ENCODE measurements around the gene SPATS2L. TPM values are rescaled to one million over a fixed set of nuclear protein-coding genes. Genes with fewer than 3 reads are reported as not detected.

SPATS2L gene
- total RNA-seq, 1 experiment from 2014 or later, result not detected

DNA sequence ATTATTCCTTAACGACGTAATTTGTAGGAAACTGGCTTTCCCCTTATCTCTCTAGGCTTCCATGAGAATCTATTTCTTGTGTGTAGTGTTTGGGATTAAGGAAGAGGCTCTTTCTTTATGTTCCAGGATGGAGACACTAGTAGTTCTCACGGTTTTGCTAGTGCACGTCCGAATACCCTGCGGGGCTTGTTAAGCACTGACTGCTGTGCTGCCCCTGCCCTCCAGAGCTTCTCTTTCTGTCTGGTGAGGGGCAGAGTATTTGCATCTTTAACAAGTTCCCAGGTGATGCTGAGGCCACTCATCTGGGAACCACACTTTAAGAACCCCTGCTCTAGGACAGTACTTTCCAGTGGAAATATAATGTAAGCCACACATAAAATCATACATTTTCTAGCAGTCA is 76.4 kb downstream of the SPATS2L start:
- Histone ChIP-seq H3K9ac (ENCODE audit: low read length) (no peak overlapping the region), H2AFZ (ENCODE audit: low read length) (no peak overlapping the region), H3K4me2 (ENCODE audit: low read depth, low read length, poor library complexity, severe bottlenecking) (no peak overlapping the region), H3K4me1 (ENCODE audit: low read length) (peaks cover 33% of the 10 kb centered on the region), H3K4me3 (ENCODE audit: low read length) (no peak overlapping the region), H4K20me1 (ENCODE audit: insufficient read depth, low read depth, low read length) (no peaks in the 10 kb centered on the region), H3K36me3 (ENCODE audit: insufficient read depth, low read length) (no peaks in the 10 kb centered on the region), H3K79me2 (ENCODE audit: low read length) (no peaks in the 10 kb centered on the region), H3K27me3 (ENCODE audit: low read length) (0 out of 2 replicates have a peak, but pooled peaks cover 3% of the 10 kb centered on the region), H3K27ac (ENCODE audit: low read length) (no peak overlapping the region), H3K9me3 (ENCODE audit: low read length) (no peaks in the 10 kb centered on the region), H3K9me2 (replicated peaks; ENCODE audit: insufficient read depth, low read length) (no peaks in the 10 kb centered on the region)
- DNase-seq, result no peak

DNA sequence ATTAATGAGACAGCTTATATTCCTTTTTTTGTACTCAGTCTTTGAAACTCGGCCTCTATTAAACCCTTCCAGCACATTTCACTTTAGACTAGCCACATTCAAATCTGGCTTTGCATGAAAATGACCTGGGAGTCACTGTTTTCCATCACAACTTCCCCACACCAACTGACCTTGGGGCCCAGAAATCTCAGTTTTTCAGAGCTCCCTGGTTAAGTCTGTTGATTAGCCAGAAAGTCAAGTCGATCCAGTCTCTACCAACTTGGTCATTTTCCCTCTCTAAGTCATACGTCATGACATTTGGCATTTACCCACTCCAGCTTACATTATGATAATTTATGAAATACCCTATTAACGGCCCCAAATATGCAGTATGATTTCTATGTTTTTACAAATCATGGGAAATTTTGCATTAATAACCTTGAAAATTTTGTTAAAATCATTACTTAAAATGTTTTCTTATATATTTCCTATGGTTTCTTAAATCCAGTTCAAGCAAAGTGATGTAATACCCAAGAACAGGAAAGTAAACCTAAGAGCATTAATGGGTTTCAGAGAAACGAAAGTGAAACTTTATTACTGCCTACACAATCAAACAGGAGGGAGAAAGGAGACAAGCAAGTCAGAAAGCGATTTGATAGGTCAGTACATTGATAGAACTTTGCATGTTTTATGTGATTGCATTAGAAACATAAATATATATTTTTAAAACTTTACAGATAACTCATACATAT is 77.1 kb downstream of the SPATS2L start:
- Histone ChIP-seq H3K36me3 (ENCODE audit: insufficient read depth, low read length) (no peaks in the 10 kb centered on the region), H3K27ac (ENCODE audit: low read length) (no peak overlapping the region), H4K20me1 (ENCODE audit: insufficient read depth, low read depth, low read length) (no peaks in the 10 kb centered on the region), H3K27me3 (ENCODE audit: low read length) (0 out of 2 replicates have a peak, but pooled peaks cover 3% of the 10 kb centered on the region), H2AFZ (ENCODE audit: low read length) (peak overlapping the region; percentile 78; the same call in 1 of the 2 replicates), H3K79me2 (ENCODE audit: low read length) (no peaks in the 10 kb centered on the region), H3K9me3 (ENCODE audit: low read length) (no peaks in the 10 kb centered on the region), H3K9me2 (replicated peaks; ENCODE audit: insufficient read depth, low read length) (no peaks in the 10 kb centered on the region), H3K4me2 (ENCODE audit: low read depth, low read length, poor library complexity, severe bottlenecking) (peak overlapping the region; percentile 49), H3K9ac (ENCODE audit: low read length) (no peak overlapping the region), H3K4me3 (ENCODE audit: low read length) (peak overlapping the region; percentile 4; the same call in 1 of the 2 replicates), H3K4me1 (ENCODE audit: low read length) (peaks cover 33% of the 10 kb centered on the region)
- DNase-seq, result no peak

DNA sequence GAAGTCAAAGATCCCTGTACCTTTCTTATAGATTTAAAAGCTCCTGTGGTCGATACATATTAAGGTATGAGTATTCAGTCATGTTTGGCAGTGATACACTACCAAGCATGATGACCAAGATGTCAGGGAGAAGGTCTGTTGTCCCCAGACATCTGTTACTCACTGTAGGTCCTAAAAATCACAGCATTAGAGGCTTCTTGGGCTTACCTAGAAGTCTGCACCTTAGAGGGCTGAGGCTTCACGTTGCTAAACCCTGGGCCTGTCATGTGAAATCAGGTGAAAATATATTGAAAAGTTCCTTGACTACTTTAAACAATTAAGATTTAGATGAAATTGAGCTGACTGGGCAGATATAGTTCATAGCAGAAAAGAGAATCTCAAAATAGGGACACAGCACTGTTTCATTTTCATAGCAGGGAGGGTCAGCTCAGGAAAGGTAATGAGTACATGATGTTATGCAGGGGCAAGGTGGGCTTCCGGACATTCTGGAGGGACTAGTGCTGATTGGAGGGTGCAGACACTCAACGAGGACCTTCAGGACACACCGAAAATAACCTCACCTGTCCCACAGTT is 78.7 kb downstream of the SPATS2L start:
- H3K27ac ChIP-seq (ENCODE audit: low read length), result no peak overlapping the region
- no peaks in the 10 kb centered on the region for H3K79me2 ChIP-seq (ENCODE audit: low read length)
- no peaks in the 10 kb centered on the region for H3K9me2 ChIP-seq (replicated peaks; ENCODE audit: insufficient read depth, low read length)
- no peak overlapping the region for H3K4me2 ChIP-seq (ENCODE audit: low read depth, low read length, poor library complexity, severe bottlenecking)
- no peak overlapping the region for H2AFZ ChIP-seq (ENCODE audit: low read length)
- DNase-seq, result no peak
- no peaks in the 10 kb centered on the region for H4K20me1 ChIP-seq (ENCODE audit: insufficient read depth, low read depth, low read length)
- H3K4me3 ChIP-seq (ENCODE audit: low read length), result no peak overlapping the region
- H3K27me3 ChIP-seq (ENCODE audit: low read length), result 0 out of 2 replicates have a peak, but pooled peaks cover 3% of the 10 kb centered on the region
- H3K9me3 ChIP-seq (ENCODE audit: low read length), result no peaks in the 10 kb centered on the region
- no peak overlapping the region for H3K9ac ChIP-seq (ENCODE audit: low read length)
- H3K4me1 ChIP-seq (ENCODE audit: low read length), result peaks cover 23% of the 10 kb centered on the region
- no peaks in the 10 kb centered on the region for H3K36me3 ChIP-seq (ENCODE audit: insufficient read depth, low read length)

DNA sequence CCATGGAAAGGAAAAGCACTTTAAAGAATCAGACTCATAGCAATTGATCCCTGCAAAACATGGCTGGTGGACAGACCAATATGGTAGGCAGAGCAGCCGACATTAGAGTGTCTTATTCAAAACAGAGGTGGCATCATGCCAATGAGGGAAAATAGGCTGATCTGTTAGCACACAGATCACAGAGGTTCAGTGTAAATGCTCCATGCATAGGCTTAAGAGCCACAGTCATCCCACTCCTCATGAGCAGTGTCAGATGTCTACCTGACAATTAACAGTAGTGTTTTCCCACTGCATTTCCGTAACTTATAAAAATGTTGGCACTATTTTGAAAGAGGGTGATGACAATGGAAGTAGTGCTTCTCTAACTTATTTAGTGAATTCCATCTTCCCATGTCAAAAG is 86.7 kb downstream of the SPATS2L start:
- Histone ChIP-seq H3K79me2 (ENCODE audit: low read length) (no peaks in the 10 kb centered on the region), H3K9me2 (replicated peaks; ENCODE audit: insufficient read depth, low read length) (no peaks in the 10 kb centered on the region), H3K4me2 (ENCODE audit: low read depth, low read length, poor library complexity, severe bottlenecking) (no peak overlapping the region), H3K27me3 (ENCODE audit: low read length) (no peaks in the 10 kb centered on the region), H3K9ac (ENCODE audit: low read length) (no peak overlapping the region), H3K27ac (ENCODE audit: low read length) (no peak overlapping the region), H2AFZ (ENCODE audit: low read length) (no peak overlapping the region), H3K4me1 (ENCODE audit: low read length) (no peaks in the 10 kb centered on the region), H3K9me3 (ENCODE audit: low read length) (no peaks in the 10 kb centered on the region), H3K4me3 (ENCODE audit: low read length) (no peak overlapping the region), H4K20me1 (ENCODE audit: insufficient read depth, low read depth, low read length) (no peaks in the 10 kb centered on the region), H3K36me3 (ENCODE audit: insufficient read depth, low read length) (no peaks in the 10 kb centered on the region)
- DNase-seq, result peak; percentile 15

DNA sequence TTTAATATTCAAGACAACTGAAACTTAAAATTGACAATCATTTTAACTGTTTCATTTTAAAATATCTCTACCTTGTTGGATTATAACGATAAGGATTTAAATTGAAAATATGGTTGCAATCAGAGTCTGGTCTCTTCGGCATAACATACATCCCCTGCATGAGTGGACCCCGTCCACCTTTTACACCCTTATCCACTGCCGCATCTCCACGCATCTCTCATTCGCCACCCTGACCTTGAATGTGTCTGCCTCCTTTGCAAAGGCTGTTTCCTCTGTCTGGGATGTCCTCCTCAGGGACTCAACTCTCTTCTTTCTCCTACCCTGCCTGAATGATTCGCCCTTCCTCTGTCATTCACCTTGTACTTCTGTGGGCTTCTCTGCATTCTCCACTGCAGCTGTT is 87.6 kb downstream of the SPATS2L start:
- H3K9ac ChIP-seq (ENCODE audit: low read length), result no peak overlapping the region
- H3K27me3 ChIP-seq (ENCODE audit: low read length), result no peaks in the 10 kb centered on the region
- no peak overlapping the region for H2AFZ ChIP-seq (ENCODE audit: low read length)
- no peaks in the 10 kb centered on the region for H4K20me1 ChIP-seq (ENCODE audit: insufficient read depth, low read depth, low read length)
- DNase-seq, result peak; percentile 7
- H3K9me3 ChIP-seq (ENCODE audit: low read length), result no peaks in the 10 kb centered on the region
- H3K9me2 ChIP-seq (replicated peaks; ENCODE audit: insufficient read depth, low read length), result no peaks in the 10 kb centered on the region
- no peaks in the 10 kb centered on the region for H3K79me2 ChIP-seq (ENCODE audit: low read length)
- no peak overlapping the region for H3K4me3 ChIP-seq (ENCODE audit: low read length)
- no peaks in the 10 kb centered on the region for H3K4me1 ChIP-seq (ENCODE audit: low read length)
- H3K36me3 ChIP-seq (ENCODE audit: insufficient read depth, low read length), result no peaks in the 10 kb centered on the region
- H3K4me2 ChIP-seq (ENCODE audit: low read depth, low read length, poor library complexity, severe bottlenecking), result no peak overlapping the region
- no peak overlapping the region for H3K27ac ChIP-seq (ENCODE audit: low read length)

DNA sequence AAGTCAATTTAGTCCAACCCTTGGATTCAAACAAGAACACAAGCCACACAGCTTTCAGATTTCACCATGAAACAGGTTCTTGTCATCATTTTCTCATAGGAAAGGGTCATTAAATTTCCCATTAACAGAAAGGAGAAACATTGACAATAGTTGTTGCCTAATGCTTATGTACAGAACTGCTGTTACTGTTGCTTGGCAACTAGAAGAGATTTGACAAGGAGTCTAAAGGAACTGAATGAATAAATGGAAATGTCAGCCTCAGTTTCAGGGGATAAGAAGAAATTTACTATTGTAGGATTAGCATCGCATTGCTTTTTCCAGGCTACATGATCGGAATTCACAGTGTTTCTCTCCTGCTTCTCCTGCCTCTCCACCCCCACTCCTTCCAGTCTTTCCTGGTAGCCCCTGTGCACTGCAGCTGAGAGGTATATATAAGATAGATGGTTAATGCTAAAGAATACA is 90.3 kb downstream of the SPATS2L start:
- H3K79me2 ChIP-seq (ENCODE audit: low read length), result no peaks in the 10 kb centered on the region
- no peaks in the 10 kb centered on the region for H3K4me1 ChIP-seq (ENCODE audit: low read length)
- DNase-seq, result no peak
- no peak overlapping the region for H3K4me3 ChIP-seq (ENCODE audit: low read length)
- H3K9me2 ChIP-seq (replicated peaks; ENCODE audit: insufficient read depth, low read length), result no peaks in the 10 kb centered on the region
- no peaks in the 10 kb centered on the region for H3K27me3 ChIP-seq (ENCODE audit: low read length)
- H3K36me3 ChIP-seq (ENCODE audit: insufficient read depth, low read length), result no peaks in the 10 kb centered on the region
- H4K20me1 ChIP-seq (ENCODE audit: insufficient read depth, low read depth, low read length), result no peaks in the 10 kb centered on the region
- H3K9me3 ChIP-seq (ENCODE audit: low read length), result no peaks in the 10 kb centered on the region
- H2AFZ ChIP-seq (ENCODE audit: low read length), result no peak overlapping the region
- H3K9ac ChIP-seq (ENCODE audit: low read length), result no peak overlapping the region
- no peak overlapping the region for H3K27ac ChIP-seq (ENCODE audit: low read length)
- H3K4me2 ChIP-seq (ENCODE audit: low read depth, low read length, poor library complexity, severe bottlenecking), result no peak overlapping the region

DNA sequence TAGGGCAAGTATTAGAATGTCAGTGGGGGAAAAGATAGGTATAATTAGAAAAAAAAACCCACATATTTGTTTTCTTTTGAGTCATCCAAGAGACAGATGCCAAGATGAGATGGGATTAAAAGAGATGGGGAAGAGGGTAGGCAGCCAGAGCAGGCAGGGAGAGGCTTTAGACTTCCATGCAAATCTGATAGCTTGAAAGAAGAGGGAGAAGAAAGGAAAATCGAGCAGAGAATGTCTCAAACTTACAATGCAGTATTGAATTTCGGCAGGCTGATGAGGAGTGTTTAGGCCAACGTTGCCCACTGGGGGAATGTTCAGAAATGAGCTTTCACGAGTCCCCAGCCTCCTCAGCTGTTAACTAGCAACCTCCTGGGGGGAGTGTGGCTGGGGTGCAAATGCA is 91.3 kb downstream of the SPATS2L start:
- no peak overlapping the region for H3K4me2 ChIP-seq (ENCODE audit: low read depth, low read length, poor library complexity, severe bottlenecking)
- no peaks in the 10 kb centered on the region for H3K36me3 ChIP-seq (ENCODE audit: insufficient read depth, low read length)
- H3K9me2 ChIP-seq (replicated peaks; ENCODE audit: insufficient read depth, low read length), result no peaks in the 10 kb centered on the region
- no peaks in the 10 kb centered on the region for H4K20me1 ChIP-seq (ENCODE audit: insufficient read depth, low read depth, low read length)
- H3K79me2 ChIP-seq (ENCODE audit: low read length), result no peaks in the 10 kb centered on the region
- DNase-seq, result peak; percentile 27
- no peaks in the 10 kb centered on the region for H3K9me3 ChIP-seq (ENCODE audit: low read length)
- no peak overlapping the region for H2AFZ ChIP-seq (ENCODE audit: low read length)
- no peaks in the 10 kb centered on the region for H3K27me3 ChIP-seq (ENCODE audit: low read length)
- no peak overlapping the region for H3K27ac ChIP-seq (ENCODE audit: low read length)
- no peak overlapping the region for H3K9ac ChIP-seq (ENCODE audit: low read length)
- H3K4me3 ChIP-seq (ENCODE audit: low read length), result no peak overlapping the region
- H3K4me1 ChIP-seq (ENCODE audit: low read length), result no peaks in the 10 kb centered on the region

DNA sequence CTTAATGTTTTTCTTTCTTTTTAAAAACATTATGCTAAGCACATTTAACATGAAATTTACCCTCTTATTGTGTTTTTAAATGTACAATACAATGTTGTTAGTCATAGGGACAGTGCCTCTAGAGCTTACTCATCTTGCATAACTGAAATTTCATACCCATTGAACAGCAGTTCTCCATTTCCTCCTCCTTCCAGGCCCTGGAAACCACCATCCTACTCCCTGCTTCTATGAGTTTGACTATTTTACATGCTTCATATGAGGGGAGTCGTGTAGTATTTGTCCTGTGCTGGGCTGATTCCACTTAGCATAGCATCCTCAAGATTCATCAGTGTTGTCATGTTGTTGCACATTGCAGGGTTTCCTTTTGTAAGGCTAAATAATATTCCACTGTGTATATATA is 92.6 kb downstream of the SPATS2L start:
- Histone ChIP-seq H3K4me3 (ENCODE audit: low read length) (no peak overlapping the region), H2AFZ (ENCODE audit: low read length) (no peak overlapping the region), H3K9ac (ENCODE audit: low read length) (no peak overlapping the region), H3K9me3 (ENCODE audit: low read length) (no peaks in the 10 kb centered on the region), H3K9me2 (replicated peaks; ENCODE audit: insufficient read depth, low read length) (no peaks in the 10 kb centered on the region), H4K20me1 (ENCODE audit: insufficient read depth, low read depth, low read length) (no peaks in the 10 kb centered on the region), H3K27me3 (ENCODE audit: low read length) (no peaks in the 10 kb centered on the region), H3K36me3 (ENCODE audit: insufficient read depth, low read length) (no peaks in the 10 kb centered on the region), H3K4me2 (ENCODE audit: low read depth, low read length, poor library complexity, severe bottlenecking) (no peak overlapping the region), H3K4me1 (ENCODE audit: low read length) (no peaks in the 10 kb centered on the region), H3K79me2 (ENCODE audit: low read length) (no peaks in the 10 kb centered on the region), H3K27ac (ENCODE audit: low read length) (no peak overlapping the region)
- DNase-seq, result no peak
